Stimulated activated CD4-positive, alpha-beta T cell treated with anti-CD3 and anti-CD28 coated beads, Interleukin-15, amount 100 ng/mL, for 24 hours (primary cell): ENCODE results near the gene ANXA2.
"Not testable (repeated sequence)": the region's sequence is repeated elsewhere in the genome, so short reads cannot be mapped to it uniquely, and the experiment has no call there.

Experiments
- DNase-seq: peaks from one replicate; pipeline ENCODE4 v3.0.0-alpha.2; 2020

ANXA2 gene

DNA sequence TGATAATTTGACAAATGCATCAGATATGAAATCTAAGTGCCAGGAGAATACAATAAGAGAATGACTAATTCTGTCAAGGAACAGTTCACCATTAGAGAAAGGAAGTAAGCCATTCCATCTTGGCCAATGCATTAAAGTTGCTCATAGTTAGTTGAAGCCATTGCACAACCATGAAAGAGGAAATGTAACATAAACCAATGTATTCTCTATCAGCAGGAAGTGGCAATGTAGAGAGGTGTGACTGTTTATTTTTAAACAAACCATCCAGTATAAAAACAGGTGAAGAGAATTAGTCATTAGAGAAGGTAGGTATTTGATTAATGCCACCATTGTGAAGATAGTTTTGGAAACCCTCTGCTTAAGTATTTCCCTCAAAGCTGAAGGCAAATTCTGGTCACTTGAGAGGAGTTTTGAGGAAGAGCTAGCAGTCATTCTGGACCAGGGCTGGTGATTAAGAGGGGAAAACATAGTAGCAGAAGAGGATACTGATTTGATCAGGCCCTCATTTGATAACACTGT is 10.7 kb upstream of the ANXA2 start:
- DNase-seq, result no peak

DNA sequence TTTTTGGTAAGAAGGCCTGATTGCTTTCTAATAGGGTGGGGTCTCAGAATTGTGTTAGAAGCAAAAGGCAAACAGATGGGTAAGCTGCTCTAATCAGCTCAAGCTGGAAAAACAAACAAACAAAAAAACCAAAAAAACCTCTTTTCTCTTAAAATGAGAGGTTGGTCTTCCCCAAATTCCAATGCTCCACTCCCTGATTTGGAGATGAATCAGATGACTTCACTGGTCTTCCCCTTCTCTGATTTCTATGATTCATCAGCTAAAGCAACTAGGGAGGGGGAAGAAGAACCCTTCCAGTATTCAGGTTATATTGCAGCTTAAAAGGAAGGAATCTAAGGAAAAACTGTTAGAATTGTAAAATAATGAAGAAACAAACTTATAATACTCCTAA is 9.6 kb upstream of the ANXA2 start:
- no peak for DNase-seq

DNA sequence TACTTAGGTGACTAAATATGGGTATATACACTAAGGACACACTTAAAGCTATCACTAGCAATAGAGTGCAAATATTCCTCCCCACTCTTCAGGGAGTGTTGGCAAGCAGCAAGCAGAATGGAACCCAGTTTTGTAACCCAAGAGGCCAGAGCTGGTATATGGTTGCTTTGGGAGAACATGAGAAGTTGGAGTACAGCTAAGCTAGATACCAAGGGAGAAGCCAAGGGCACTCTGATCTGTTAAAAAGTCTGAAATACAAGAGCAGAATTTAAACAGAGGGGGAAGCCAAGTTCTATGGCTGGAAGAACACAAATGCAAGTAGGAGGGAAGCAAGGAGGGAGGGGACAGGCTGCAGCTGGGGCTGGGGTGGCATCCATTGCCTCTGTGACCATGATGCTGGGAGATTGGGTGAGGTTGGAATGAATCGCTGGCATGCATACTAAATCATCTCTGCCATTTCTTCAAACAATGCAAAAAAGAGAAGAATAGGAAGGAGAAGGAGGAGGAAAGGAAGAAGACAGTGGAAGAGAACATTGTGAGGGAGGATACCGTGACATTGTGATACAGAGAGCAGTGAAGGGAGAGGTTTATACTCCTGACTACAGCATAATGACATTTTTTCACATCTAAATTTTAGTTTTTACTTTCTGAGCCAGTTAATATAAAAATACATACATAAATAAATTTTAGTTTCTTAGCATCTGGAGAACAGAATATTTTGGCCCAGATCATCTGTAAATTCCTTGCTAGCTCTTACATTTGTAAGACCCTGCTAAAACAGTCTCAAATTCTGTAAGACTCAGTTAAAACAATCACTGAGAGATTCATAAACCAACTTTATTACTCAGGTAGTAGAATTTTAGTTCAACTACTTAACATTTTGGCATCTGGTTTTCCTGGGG is 9.0 kb upstream of the ANXA2 start:
- DNase-seq, result no peak

DNA sequence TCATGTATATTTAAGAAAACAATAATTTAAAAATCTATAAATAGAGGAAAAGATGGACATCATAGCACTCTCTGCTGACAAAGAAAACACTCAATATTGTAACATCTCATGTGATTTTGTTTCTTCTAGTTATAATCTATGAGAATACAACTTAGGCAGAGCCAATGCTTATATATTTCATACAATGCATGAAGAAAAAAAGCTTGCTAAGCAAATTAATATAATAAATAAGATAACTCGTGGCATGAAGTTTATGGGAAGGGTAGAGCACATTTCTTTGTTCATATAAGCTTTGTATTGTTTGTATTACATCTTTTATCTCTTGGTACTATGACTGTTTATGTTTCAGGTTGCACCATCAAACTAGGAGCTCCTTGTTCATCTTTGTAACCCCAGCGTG is 7.6 kb upstream of the ANXA2 start:
- DNase-seq, result no peak

DNA sequence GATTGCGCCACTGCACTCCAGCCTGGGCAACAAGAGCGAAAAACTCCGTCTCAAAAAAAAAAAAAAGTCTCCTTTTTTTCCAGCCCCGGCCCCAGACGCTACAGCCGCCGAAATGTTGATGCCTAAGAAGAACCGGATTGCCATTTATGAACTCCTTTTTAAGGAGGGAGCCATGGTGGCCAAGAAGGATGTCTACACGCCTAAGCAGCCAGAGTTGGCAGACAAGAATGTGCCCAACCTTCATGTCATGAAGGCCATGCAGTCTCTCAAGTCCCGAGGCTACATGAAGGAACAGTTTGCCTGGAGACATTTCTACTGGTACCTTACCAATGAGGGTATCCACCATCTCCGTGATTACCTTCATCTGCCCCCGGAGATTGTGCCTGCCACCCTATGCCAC is 6.6 kb upstream of the ANXA2 start:
- DNase-seq, result not testable (repeated sequence)

DNA sequence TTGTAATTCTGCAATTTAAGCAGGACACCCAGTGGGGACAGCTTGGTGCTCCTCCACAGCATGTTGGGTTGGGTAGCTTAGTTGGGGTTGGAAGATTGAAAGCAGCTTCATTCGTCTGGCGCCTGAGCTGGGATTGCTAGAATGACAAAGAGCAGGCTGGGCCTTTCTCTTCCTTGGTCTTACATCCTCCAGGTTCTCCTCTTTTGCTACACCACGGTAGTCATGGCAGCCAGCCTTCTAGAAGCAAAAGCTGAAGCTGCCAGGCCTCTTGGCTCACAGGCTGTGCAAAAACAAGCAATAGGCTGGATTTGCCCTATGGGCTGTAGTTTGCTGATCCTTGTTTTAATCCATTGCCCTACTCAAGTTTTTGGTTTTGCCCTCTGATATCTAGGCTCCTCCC is 3.2 kb upstream of the ANXA2 start:
- no peak for DNase-seq

DNA sequence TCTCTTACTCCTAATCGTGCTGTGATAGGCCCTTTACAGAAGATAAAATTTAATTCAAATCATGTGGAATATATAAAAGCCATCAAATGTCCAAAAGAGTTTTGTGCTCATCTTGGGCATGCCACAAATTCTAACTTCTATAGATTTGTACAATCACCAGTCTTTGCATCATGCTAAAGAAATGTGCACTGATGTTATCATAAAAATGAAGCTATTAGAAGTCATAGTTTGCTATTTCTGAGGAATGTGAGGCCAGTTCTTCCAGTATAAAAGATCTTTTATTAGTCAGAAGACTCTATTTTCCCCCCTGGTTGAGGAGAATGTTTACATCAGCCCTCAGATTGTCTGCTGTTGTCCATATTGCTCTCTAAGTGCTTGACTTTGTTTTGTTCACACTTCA is 2.1 kb upstream of the ANXA2 start:
- no peak for DNase-seq

DNA sequence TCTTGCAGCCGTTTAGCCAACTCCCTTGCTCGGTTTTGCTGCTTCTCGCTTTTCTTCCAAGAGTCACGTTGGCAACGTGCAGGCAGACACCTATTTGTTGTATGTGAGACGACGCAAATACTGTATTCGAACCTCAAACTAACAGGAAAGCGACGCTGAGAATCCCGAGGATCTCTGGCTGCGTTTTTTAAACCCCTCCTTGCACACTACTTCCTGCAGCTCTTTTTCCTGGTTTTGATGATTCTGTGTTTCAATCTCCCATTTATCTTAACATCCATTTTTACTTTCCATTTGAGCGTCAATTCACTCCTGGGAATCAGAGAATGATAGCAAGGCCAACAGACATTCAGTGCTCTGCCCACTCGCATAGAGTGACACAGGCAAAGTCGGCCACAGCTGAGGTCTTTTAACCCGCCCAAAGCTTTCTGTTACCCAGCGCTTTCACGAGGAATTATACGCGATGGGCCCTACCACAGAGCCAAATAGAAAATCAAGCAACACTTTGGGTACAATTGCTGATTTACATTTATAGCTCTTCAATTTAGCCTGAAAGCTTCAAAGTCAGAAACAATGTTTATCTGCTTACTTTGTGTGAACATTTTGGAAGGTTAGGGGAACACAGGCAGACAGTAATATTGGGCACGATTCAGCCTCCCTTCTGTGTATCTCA is 1.6 kb upstream of the ANXA2 start:
- DNase-seq, result no peak

DNA sequence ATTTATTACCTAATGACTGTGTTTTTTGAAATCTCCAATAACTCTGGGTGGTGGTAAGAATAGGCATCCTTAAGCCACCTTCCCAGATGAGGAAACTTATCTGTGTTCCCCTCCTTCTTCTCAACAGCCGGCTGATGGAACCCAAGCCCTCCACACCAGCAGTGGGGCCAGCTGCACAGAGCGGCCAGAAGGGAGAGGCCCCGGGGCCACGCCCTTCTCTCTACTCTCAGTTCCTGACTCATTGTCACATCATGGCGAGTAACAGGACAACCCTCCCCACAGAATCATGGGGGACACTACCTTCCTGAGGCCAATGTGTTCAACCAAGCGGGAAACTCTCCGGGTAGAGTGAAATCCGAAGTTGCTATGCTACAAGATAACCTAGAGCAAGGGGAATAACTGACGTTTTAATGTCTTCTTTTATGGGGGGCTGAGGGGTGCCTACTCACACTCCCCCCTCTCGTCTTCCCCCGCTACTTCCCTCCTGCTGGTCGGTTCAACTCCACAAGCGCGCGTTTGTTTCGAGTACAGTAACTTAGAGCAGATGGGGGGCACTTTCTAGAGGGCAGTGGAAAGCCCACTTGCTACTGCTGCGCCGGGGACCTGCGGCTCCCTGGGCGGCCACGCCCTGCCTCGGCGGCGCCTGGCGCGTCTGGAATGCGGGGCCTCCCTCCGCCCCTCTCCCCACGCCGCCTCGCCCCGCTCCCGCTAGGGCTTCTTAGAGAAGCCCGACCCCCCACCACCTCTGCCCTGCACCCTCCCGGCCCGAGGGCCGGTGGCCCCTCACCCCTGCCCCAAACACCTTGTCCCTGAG is 621 bp downstream of the ANXA2 start:
- DNase-seq, result peak; percentile 68

DNA sequence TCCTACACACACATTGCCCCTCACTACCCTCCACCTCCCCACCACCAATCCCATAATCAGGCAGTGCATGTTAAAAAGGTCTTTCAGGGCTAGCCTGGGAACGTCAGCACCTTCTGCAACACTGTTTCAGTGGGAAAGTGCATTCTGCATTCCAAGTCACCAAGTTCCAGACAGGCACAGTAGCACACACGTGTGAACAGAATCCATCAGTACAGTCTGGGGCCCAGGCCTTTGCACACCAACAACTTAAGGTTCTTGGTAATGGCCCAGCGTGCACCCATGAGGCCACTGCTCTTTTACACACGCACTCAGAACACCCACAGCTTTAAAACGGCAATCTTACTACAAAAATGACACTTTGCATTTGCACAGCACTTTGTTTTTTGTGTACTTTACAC is 1.2 kb downstream of the ANXA2 start:
- no peak for DNase-seq

DNA sequence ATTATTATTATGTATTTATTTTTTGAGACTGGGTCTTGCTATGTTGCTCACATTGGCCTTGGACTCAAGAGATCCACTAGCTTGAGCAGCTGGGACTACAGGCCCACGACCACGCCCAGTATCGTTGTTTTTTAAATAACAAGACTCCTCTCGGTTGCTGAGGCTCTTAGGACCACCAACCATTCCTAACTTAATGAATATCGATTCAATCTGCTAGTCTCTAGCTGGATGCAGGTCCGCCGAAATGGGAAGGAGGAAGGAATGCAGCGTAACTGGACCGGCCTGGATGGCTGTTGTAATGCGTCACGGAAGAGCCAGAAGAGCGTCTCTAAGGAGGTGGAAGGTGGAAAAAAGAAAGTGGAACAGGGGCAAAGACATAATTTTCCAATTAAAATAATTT is 1.7 kb downstream of the ANXA2 start:
- DNase-seq, result no peak

DNA sequence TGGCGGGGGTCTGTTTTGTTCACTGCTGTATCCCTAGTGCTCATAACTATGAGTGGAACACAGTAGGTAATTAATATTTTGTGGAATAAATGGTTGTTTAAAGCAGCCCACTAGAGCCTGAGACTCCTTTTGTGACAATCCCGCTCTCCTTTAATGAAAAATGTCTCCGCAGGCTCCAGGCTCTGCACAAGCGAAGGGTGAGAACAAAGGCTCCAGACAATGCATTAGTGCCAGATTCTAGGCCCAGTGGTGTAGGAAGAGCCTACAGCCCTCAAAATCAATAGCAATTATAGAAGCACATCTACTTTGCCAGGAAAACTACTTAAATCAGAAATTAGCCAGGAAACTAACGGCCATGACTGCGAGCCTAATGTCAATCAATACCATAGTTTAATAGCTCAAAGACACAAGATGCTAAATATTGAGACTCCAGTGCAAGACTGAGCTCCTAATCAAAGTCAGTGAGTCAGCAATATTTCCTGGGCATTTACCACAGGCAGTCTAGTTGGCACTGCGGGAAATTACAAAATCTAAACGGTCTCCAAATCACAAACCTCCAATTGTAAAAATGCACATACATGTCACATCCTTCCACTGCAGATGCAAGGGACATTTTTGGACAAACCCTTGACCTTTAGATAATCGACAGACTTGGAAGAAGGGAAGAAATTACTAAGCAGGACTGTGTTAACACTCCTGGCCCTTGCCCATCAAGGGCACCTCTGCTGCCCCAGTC is 2.3 kb downstream of the ANXA2 start:
- no peak for DNase-seq

DNA sequence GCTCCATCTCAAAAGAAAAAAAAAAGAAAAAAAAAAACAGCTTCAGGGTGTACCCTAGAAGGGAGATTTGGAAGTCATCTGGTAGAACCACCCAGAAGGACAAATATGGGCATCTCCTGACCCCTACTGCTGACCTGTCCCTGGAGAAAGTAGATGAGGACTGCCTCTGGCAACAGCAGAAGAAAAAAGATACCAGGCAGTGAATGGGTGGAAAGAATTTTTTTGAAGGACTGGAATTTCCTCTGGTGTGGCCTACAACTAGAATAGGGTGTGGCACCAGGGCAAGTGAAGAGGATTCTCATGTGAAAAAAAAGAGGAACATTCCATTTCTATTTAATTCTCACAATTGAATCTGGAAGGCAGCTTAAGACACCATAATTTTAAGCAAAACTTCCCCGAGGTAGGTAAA is 3.1 kb downstream of the ANXA2 start:
- DNase-seq, result no peak

DNA sequence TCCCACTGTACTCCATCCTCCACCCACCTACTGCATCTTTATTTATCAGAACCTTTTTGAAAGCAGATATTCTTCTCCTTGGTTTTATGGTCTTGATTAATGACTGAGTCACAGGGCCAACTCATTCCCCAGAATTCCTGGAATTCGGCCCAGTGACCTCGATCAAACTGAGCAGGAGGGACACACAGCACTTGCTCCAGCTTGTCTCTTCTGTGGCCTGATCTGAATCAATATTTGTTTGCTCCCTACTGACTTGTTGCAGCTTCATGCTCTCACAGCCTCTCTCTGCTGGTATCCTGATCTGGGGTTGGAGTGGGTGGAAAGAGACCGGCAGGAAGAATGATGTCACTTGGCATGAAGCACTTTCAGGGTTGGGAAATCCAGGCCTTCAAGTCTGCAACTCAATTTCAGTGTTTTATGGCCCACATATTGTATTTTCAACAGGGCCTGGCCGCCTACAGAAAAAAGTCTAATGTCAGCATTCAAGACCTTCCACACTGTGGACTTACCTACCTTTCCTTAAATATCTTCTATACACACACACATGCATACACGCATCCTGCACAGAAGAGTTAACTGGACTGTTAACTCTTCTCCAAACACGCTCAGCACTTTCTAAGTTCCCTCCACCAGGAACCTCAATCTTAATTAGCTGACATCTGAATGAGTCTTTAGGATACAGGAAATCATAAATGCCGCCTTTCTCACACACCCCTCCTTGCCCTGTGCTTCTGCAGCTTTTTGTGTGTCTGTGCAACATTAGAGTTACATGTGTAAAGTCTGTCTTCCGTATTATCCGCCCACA is 4.6 kb downstream of the ANXA2 start:
- peak; percentile 9 for DNase-seq

DNA sequence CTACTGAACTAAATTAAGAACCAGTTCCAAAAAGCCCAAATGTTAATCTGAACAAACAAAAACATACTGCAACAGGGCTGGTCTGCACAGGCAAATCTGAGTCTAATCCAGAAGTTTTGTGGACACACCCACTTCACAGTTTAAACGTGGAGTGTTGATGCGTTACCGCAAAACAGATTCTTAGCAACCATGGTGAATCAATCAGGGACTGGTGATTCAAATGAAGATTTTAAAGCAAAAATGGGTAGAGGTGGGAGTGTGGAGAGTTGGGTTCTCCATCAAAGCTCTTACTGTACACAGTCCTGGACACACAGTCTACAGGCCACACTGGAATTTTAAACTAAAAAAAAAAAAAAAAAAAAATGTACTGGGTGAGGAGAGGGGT is 5.2 kb downstream of the ANXA2 start:
- DNase-seq, result peak; percentile 47

DNA sequence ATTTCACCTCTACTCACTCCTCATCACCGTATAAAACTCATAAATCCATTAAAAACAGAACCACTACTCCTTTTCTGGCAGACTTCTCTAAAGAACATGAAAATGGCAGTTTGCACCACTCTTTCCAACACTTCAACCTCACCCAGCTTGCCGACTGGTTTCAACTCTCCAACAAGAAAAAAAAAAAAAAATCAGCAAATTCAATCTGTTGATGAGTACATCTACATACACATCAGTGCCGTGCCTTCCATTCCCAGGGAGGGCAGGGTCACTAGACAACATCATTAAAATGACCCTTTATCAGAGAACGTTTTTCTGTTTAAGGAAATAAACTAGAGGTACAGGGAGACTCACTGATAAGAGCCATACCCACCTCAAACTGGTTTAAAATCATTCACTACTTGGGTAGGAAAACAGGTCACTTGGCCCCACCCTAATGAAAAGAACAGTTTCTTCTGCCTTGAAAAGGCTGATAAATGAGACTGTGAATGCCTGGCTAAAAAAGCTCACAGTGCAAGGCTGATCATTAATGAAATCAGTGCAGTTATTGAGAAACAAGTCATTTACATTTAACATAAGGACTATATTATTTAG is 6.0 kb downstream of the ANXA2 start:
- no peak for DNase-seq

DNA sequence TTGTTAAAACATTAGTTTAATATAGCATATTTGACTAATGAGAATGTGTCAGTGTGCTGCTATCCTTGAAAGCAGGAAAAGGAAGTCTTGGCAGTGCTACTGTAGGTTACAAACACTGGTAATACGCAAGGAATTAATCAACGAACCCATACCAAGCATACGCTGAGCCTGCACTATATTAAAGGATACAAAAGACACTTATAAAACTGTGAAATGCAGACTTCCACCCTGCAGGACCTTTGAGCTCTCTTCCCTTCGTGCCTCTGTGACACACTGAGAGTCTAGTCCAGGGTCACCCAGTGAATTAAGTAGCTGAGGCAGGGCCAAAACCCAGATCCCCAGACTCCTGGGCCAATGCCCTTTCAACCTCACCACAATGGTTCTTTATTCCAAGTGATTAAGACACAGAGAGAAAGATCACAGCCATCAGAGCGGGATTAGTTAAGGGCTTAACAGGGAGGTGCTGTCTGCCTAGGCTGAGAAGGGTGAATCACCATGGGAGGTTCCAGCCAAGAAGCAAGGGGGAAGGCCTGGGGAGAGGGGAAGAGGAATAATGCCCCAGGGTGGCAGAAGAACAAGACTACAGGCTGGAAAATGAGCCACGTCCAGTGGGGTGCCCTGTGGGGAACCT is 6.8 kb downstream of the ANXA2 start:
- no peak for DNase-seq

DNA sequence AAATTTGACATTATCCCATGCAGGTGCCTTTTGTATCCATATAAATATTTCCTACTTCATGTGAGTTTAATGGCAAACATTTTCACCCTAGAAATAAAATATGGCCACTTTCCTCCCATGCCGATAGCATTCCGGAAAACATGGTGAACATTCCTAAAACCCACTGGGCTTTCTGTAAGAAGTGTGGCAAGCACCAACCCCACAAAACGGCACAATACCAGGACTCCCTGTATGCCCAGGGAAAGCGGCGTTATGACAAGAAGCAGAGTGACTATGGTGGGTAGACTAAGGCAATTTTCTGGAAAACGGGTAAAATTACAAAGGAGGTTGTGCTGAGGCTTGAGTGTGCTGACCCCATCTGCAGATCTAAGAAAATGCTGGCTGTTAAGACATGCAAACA is 7.6 kb downstream of the ANXA2 start:
- DNase-seq, result no peak

DNA sequence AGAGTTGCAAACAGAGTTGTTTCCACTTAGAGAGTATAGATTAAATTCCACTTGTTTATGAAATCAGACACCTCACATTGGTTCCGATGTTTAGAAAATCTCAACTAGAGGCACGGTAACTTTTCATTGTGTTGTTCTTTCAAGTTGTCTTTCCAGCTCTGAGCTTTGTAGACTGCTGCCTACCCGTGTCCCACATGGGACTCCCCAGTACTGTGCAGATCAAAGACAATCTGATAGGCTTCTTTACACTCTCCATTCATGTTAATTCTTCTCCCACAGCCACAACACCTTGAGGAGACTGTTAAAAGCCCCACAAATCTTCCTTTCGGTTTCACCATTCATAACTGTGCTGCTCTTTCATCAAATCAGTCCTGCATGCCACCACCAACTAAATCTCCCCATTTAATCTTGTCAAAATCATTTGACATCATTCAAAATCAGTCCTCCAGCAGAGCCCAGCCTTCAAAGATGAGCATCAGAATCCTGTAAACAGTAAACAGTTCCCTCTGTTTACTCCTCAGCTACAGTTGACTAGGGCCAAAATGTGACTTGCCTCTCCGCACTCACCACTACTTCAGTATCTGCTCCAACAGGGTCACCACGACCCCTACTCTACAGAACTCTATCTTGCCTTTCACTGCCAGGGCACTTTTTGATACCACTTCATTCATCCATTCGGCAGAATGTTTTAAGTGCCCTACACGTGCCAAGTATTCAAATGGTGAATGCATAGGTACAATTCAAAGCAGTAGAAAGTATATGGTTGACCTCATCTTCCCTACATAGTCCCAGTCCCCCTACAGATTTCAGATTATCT is 8.3 kb downstream of the ANXA2 start:
- DNase-seq, result peak; percentile 42

DNA sequence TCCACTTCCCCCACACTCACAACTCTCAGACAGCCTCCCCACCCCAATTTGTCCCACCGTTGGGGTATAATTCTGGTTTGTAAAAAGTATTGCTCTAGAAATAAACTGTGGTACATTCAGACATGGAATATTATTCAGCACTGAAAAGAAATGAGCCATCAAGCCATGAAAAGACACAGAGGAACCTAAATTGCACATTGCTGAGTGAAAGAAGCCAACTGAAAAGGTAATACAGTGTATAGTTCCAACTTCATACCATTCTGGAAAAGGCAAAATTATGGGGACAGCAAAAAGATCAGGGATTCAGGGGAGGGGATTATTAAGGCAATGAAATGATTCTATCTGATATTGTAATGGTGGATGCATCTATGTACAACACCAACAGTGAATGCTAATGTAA is 10.5 kb downstream of the ANXA2 start:
- no peak for DNase-seq
